ENCODE results near the gene TRIM71.
"Not testable (repeated sequence)": the region's sequence is repeated elsewhere in the genome, so short reads cannot be mapped to it uniquely, and the experiment has no call there.

Gene TRIM71

DNA sequence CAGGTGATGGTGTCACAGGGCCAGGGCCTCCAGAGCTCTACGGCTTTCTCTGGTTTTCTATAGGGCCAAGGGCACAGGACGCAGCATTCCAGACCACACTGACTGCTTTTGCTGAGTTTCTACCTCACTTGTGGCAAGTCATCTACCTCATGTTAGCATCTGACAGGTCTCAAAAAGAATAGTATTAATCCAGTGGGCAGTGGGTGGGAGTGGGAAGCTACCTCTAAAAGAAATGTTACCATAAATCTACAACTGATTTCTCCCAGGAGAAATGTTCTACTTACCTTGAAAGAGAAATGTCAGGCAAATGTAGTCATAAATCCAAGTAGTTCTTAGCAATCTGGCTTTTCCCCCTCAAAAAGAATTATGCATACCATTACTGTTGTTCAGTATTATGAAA is 77.9 kb downstream of the TRIM71 start:
- DNase-seq, result no peak

GRCh38 chr3:32896143-32896542 is 78.3 kb downstream of the TRIM71 start:
- no peak for DNase-seq

DNA sequence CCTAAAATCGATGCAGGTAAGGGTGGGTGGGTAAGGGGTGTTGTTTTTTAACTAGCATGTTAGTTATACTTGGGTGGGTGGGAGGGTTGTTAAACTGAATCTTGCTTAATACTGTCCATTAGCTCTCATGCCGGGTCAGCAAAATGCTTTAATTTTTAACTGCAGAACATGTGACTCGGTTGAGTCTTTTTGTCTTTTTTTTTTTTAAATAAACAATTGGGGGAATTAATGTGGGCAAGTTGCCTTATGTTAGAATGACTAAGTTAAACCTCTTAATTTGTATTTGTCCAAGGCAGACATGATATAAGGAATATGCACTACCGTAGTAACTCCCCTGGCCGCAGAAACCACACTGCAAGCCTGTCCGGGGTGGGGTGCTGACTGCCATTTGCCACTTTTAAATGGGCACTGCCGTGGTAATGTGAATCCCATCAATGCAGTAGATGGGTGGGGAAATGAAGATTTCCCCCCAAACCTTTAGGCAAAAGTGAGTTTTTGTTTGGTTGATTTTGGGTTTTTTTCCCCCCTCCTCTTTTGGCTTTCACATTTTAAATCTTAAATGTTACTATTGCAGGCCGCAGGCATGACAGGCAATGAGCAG is 79.3 kb downstream of the TRIM71 start:
- no peak for DNase-seq

GRCh38 chr3:32897981-32898623 is 80.3 kb downstream of the TRIM71 start:
- DNase-seq, result no peak

- no peak for DNase-seq
These were observed 81.5 kb downstream of the TRIM71 start for GRCh38 chr3:32899265-32899664.

- DNase-seq, result no peak
These were observed 83.5 kb downstream of the TRIM71 start for GRCh38 chr3:32901005-32901932.

- peak; percentile 80 for DNase-seq
These were observed 85.1 kb downstream of the TRIM71 start for GRCh38 chr3:32902887-32903371.

DNA sequence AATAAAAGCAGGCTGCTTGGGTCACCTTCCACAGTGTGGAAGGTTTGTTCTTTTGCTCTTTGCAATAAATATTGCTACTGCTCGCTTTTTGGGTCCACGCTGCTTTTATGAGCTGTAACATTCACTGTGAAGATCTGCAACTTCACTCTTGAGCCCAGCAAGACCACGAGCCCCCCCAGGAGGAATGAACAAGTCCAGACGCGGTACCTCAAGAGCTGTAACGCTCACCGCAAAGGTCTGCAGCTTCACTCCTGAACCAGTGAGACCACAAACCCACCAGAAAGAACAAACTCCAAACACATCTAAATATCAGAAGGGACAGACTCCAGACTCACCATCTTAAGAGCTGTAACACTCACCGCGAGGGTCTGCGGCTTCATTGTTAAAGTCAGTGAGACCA is 86.2 kb downstream of the TRIM71 start:
- DNase-seq, result no peak

DNA sequence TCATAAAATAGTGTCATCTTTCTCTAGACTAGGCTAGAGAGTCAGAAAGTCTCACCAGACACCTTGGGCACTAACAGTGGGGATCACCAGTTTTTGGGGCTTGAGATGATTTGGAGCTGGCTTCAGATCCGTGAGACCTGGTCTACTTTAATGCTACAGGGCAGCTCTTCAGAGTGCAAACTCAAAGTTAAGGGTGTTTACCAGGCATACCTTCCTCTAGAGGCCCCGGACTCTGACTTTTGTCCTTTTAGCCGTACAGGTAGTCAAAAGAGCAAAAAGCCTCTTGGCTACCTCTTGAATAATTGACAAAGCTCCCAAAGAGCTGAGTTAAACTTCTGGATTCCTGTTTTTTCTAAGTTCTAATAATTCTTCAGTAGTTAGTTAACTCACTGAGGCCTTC is 92.2 kb downstream of the TRIM71 start:
- DNase-seq, result no peak

GRCh38 chr3:32910954-32911353 is 93.2 kb downstream of the TRIM71 start:
- DNase-seq, result no peak

GRCh38 chr3:32912046-32912445 is 94.2 kb downstream of the TRIM71 start:
- no peak for DNase-seq

GRCh38 chr3:32913790-32914446 is 96.1 kb downstream of the TRIM71 start:
- no peak for DNase-seq

- no peak for DNase-seq
These were observed 102.1 kb downstream of the TRIM71 start for GRCh38 chr3:32919920-32920319.

- DNase-seq, result no peak
These were observed 104.3 kb downstream of the TRIM71 start for GRCh38 chr3:32922078-32922477.

GRCh38 chr3:32930161-32930560 is 112.4 kb downstream of the TRIM71 start:
- no peak for DNase-seq

- not testable (repeated sequence) for DNase-seq
These were observed 113.5 kb downstream of the TRIM71 start for GRCh38 chr3:32931273-32931672.

- DNase-seq, result no peak
These were observed 116.4 kb downstream of the TRIM71 start for GRCh38 chr3:32934150-32934742.

DNA sequence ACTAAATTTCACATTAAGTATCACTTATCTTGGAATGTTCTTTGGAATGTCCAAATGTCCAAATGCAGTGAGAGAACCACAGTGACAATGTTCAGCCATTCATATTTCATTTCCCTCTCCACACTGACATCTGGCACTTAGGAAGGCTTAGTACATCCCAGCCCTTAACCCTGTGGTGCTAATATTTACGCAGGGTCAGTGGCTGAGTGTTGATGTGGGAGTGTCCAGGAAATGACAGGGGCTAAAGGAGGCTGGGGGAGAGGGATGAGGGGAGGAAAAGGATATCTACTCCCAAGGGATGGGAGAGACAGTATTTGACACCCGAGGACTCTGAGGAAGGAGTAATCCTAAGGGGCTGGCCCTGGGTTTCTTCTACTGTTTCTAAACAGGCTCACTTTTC is 119.5 kb downstream of the TRIM71 start:
- DNase-seq, result no peak

GRCh38 chr3:32939531-32940284 is 121.9 kb downstream of the TRIM71 start:
- DNase-seq, result not testable (repeated sequence)

DNA sequence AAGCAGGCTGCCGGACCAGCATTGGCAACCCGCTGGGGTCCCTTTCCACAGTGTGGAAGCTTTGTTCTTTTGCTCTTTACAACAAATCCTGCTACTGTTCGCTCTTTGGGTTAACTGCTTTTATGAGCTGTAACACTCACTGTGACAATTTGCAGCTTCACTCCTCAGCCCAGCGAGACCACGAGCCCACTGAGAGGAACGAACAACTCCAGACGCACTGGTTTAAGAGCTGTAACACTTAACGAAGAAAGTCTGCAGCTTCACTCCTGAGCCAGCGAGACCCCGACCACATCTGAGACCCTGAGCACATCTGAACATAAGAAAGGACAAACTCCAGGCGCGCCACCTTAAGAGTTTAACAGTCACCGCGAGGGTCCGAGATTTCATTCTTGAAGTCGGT is 122.9 kb downstream of the TRIM71 start:
- DNase-seq, result no peak

- DNase-seq, result no peak
These were observed 127.3 kb downstream of the TRIM71 start for GRCh38 chr3:32945136-32945535.

DNA sequence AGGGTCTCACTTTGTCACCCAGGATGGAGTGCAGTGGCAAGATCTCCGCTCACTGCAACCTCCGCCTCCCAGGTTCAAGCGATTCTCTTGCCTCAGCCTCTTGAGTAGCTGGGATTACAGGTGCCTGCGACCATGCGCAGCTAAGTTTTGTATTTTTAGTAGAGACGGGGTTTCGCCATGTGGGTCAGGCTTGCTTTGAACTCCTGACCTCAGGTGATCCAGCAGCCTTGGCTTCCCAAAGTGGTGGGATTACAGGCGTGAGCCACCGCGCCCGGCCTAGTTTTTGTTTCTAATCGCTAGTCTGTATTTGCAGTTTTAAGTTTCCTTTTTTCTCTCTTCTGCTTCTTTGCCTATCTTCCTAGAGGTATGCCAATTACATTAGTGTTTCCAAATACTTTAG is 127.8 kb downstream of the TRIM71 start:
- not testable (repeated sequence) for DNase-seq

Data from activated effector memory CD4-positive, alpha-beta T cell treated with anti-CD3 and anti-CD28 coated beads, Interleukin-2, amount 50 U/mL, for 16 hours (primary cell).